HG03139 (cell line): Measurements from ENCODE around the gene RAB11FIP4.
A peak's percentile ranks its signal among the peaks of the same experiment; 100 is the strongest.

Experiments
- ATAC-seq: cut with Tn5 transposase; IDR thresholded peaks from one replicate; pipeline ENCODE4 v1.9.1; 2021; ENCODE audit not compliant: unreplicated experiment

The RAB11FIP4 gene

GRCh38 chr17:31481783-31482081, 90.3 kb downstream of the RAB11FIP4 start:
- no peak for ATAC-seq

GRCh38 chr17:31484821-31485220, 93.3 kb downstream of the RAB11FIP4 start:
- ATAC-seq = no peak

- no peak for ATAC-seq
Observed at GRCh38 chr17:31486351-31487062, 95.0 kb downstream of the RAB11FIP4 start.

GRCh38 chr17:31487063-31487647, 95.7 kb downstream of the RAB11FIP4 start:
- ATAC-seq = no peak

GRCh38 chr17:31487648-31488263, 96.3 kb downstream of the RAB11FIP4 start:
- ATAC-seq = peak; percentile 61

- peak; percentile 2 for ATAC-seq
Observed at GRCh38 chr17:31488264-31488981, 96.9 kb downstream of the RAB11FIP4 start.

GRCh38 chr17:31488982-31489294, 97.5 kb downstream of the RAB11FIP4 start:
- ATAC-seq = no peak

- no peak for ATAC-seq
Observed at GRCh38 chr17:31489295-31490018, 98.0 kb downstream of the RAB11FIP4 start.

GRCh38 chr17:31490019-31490650, 98.7 kb downstream of the RAB11FIP4 start:
- no peak for ATAC-seq

GRCh38 chr17:31490671-31491375, 99.3 kb downstream of the RAB11FIP4 start:
- ATAC-seq = no peak

GRCh38 chr17:31491376-31492131, 100.1 kb downstream of the RAB11FIP4 start:
- no peak for ATAC-seq

GRCh38 chr17:31492206-31492605, 100.7 kb downstream of the RAB11FIP4 start:
- ATAC-seq = no peak

- no peak for ATAC-seq
Observed at GRCh38 chr17:31492880-31493655, 101.6 kb downstream of the RAB11FIP4 start.

- ATAC-seq = no peak
Observed at GRCh38 chr17:31493656-31494155, 102.2 kb downstream of the RAB11FIP4 start.

GRCh38 chr17:31494259-31495021, 103.0 kb downstream of the RAB11FIP4 start:
- ATAC-seq = no peak

GRCh38 chr17:31495022-31495885, 103.8 kb downstream of the RAB11FIP4 start:
- ATAC-seq = no peak

GRCh38 chr17:31496097-31496496, 104.6 kb downstream of the RAB11FIP4 start:
- ATAC-seq = no peak
